Muscle layer of duodenum (tissue), 2 donors: ENCODE results near the gene RAB4B.
A peak's percentile ranks its signal among the peaks of the same experiment; 100 is the strongest.

Source experiments
- H3K27ac ChIP-seq: one replicate; pipeline ENCODE4 v1.7.0; 2013; ENCODE audit warnings: mild to moderate bottlenecking, low read length
- H3K27me3 ChIP-seq: one replicate; pipeline ENCODE4 v1.7.0; 2013; ENCODE audit warnings: low read depth, mild to moderate bottlenecking, control low read depth, low read length
- H3K36me3 ChIP-seq, 2 donors: one replicate each; pipeline ENCODE4 v1.7.0; 2013; ENCODE audit warnings: low read length in 2 of 2, control low read depth in 1 of 2, mild to moderate bottlenecking in 1 of 2; ENCODE audit not compliant: insufficient read depth in 2 of 2, control insufficient read depth in 1 of 2
- H3K4me1 ChIP-seq, 2 donors: one replicate each; pipeline ENCODE4 v1.7.0; 2013; ENCODE audit warnings: low read length in 2 of 2, mild to moderate bottlenecking in 2 of 2, control low read depth in 1 of 2, moderate library complexity in 1 of 2; ENCODE audit not compliant: insufficient read depth in 2 of 2, control insufficient read depth in 1 of 2
- H3K4me3 ChIP-seq, 2 donors: one replicate each; pipeline ENCODE4 v1.7.0; 2013; ENCODE audit warnings: low read length in 2 of 2, low read depth in 1 of 2, mild to moderate bottlenecking in 1 of 2
- H3K9me3 ChIP-seq, 2 donors: one replicate each; pipeline ENCODE4 v1.7.0; 2013; ENCODE audit warnings: low read length in 2 of 2, control low read depth in 1 of 2, mild to moderate bottlenecking in 1 of 2; ENCODE audit not compliant: control insufficient read depth in 1 of 2
- donor health status: healthy.

The RAB4B gene

DNA sequence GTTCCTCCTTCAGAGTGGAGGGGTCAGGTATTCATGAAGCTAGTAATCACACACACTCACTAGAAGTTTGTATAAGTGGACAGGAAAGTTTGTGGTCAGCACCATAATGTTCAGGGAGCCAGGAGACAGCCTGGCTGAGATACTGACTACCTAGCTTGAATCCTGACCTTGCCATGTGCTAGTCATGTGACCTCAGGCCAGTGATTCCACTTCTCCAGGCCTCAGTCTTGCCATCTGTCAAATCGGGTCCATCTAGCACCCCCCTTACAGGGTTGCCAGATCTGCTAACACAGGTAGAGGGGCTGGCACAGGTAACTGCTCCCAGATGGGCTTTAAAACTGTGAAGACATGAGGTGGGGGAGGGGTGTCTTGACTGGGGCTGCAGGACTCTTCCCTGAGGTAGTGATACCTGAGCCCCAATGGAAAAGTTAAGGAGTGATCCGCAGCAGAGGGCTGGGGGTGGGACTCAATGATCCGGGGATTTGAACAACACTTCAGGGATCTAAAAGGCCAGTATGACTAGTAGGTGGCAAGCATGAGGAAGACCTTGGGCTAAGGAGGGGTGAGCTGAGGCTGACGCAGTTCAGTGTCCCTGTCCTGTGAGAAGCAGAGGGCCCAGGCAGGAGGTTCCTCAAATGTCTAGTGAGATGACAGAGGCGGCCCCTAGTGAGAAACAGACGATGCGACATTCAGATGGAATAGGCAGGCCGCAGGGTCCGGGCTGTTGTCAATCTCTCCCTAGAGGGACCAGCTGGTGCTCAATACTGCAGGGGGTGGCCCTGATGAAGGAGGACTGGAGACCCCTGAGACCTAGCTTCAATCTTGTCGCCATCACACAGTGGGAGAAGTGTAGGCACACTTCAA is 36.3 kb upstream of the RAB4B start:
- no peaks in the 10 kb centered on the region for H3K9me3 ChIP-seq
- H3K27ac ChIP-seq: no peak overlapping the region
- no peaks in the 10 kb centered on the region for H3K27me3 ChIP-seq
- H3K36me3 ChIP-seq: peaks cover 19 to 21% of the 10 kb centered on the region in 2 donors
- peaks cover 0 to 9% of the 10 kb centered on the region in 2 donors for H3K4me1 ChIP-seq
- no peak overlapping the region for H3K4me3 ChIP-seq

DNA sequence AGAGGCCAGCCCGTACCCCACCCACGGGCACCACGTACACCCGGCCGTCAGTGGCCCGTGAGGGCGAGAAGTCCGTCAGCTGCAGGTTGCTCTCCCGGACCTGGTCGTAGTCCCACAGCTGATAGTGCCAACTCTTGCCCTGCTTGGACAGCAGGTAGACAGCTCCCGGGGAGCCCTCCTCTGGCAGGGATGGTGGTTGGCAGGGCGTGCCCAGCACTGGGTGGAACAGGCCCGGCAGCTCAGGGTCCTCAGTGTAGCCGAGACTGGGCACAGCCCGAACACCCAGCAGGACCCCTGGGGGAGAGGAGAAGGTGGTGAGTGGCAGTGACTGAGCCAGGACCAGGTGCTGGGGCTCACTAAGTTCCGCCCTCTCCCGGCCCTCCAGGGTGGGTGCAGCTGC is 35.6 kb upstream of the RAB4B start:
- H3K4me3 ChIP-seq: no peak overlapping the region
- H3K27ac ChIP-seq: no peak overlapping the region
- H3K9me3 ChIP-seq: no peaks in the 10 kb centered on the region
- peaks cover 0 to 9% of the 10 kb centered on the region in 2 donors for H3K4me1 ChIP-seq
- no peaks in the 10 kb centered on the region for H3K27me3 ChIP-seq
- peaks cover 12 to 13% of the 10 kb centered on the region in 2 donors for H3K36me3 ChIP-seq

DNA sequence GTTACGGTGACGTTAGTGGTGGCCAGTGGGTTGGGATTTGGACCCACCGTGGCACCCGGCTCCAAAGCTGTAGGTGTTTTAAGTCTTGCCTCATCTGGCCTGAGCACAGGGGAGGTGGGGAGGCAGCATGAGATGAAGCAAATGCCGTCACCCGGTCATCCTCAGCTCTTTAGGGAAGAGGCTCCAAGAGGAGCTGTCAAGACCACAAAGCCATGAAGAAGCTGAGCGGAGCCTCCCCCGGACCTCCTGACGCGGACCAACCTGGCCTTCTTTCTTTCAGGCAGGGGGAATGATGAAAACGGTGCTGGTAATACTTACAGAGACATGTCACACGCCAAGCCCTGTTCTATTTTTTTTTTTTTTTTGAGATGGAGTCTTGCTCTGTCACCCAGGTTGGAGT is 35.2 kb upstream of the RAB4B start:
- Histone ChIP-seq H3K27me3 (no peaks in the 10 kb centered on the region), H3K4me3 (no peak overlapping the region), H3K27ac (no peak overlapping the region), H3K36me3 (peaks cover 10% of the 10 kb centered on the region in 2 donors), H3K4me1 (peaks cover 0 to 9% of the 10 kb centered on the region in 2 donors), H3K9me3 (no peaks in the 10 kb centered on the region)

DNA sequence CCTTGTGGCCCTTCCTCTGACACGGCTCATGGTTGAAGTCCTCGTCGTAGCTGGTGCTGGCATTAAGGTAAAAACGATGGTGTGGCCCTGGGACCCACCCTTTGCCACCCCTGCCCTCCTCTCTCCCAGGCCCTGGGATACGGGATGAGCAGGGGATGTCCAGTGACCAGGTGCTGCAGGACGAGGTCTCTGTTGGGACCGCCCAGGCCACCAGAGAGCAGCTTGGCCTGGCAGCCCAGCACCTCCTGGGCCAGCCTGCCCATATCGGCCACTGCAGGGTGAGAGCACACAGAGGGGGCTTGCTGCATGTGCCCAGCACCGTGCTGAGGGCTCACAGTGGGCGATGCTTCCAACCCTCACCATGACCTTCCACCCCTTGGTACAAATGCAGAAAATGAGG is 34.1 kb upstream of the RAB4B start:
- H3K9me3 ChIP-seq: no peaks in the 10 kb centered on the region
- H3K27ac ChIP-seq: no peak overlapping the region
- no peaks in the 10 kb centered on the region for H3K27me3 ChIP-seq
- H3K36me3 ChIP-seq: peaks cover 9 to 10% of the 10 kb centered on the region in 2 donors
- no peak overlapping the region for H3K4me3 ChIP-seq
- peaks cover 0 to 12% of the 10 kb centered on the region in 2 donors for H3K4me1 ChIP-seq

DNA sequence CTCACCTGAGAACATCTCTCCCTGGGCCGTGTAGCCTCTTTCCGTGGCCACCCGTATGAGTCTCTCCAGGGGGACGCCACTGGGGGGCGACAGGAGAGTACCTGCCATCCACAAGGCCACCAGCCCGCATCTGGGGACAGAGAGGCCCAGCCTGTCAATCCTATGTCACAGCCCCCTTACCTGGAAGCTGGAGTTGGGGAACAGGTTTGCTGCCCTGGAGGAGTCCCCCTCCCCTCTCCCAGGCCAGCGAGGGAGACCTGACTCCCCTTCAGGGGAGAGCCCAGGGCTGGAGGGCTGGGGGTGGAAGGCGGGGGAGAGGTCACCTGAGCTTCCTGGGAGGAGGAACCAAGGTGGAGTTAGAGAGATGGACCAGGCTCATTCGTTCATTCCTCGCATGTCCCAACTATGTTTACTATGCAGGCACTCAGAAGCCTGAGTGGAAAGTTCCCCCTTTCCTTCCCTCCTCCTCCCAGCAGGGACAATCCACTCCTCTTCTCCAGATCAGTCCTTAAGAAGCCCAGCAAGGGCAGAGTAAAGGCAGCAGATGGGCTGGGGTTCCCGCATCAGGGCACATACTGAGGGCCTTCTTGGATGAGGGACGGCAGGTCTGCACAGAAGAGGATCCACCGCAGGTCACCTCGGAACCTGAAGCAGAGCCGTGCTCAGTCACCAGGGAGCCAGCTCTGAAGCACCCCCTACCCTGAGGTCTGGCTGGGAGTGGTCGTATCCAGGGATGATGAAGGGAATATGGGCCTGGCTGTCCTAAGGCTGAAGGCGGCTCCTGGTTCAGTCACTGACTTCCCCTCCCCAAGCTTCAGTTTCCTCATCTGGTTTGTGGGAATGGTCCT is 33.3 kb upstream of the RAB4B start:
- no peak overlapping the region for H3K4me3 ChIP-seq
- H3K27ac ChIP-seq: no peak overlapping the region

DNA sequence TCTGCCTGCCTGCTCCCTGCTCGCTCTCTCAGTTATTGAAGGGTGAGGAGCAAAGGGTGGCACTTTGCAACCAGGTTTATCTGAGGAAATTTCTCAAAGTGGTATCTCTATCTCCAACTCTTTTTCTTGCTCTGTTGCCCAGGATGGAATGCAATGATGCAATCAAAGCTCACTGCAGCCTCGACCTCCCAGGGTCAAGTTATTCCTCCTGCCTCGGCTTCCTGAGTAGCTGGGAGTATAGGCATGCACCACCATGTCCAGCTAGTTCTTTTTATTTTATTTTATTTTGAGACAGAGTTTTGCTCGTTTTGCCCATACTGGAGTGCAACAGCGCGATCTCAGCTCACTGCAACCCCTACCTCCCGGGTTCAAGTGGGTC is 32.7 kb upstream of the RAB4B start:
- H3K4me1 ChIP-seq: peaks cover 8 to 19% of the 10 kb centered on the region in 2 donors
- no peak overlapping the region for H3K27ac ChIP-seq
- no peaks in the 10 kb centered on the region for H3K36me3 ChIP-seq
- H3K9me3 ChIP-seq: no peaks in the 10 kb centered on the region
- H3K4me3 ChIP-seq: no peak overlapping the region
- no peaks in the 10 kb centered on the region for H3K27me3 ChIP-seq

More for the DNA sequence above, 33.3 kb upstream of the RAB4B start:
- H3K4me1 ChIP-seq: peaks cover 5 to 19% of the 10 kb centered on the region in 2 donors
- H3K9me3 ChIP-seq: no peaks in the 10 kb centered on the region
- peaks cover under 1 to 5% of the 10 kb centered on the region in 2 donors for H3K36me3 ChIP-seq
- no peaks in the 10 kb centered on the region for H3K27me3 ChIP-seq

DNA sequence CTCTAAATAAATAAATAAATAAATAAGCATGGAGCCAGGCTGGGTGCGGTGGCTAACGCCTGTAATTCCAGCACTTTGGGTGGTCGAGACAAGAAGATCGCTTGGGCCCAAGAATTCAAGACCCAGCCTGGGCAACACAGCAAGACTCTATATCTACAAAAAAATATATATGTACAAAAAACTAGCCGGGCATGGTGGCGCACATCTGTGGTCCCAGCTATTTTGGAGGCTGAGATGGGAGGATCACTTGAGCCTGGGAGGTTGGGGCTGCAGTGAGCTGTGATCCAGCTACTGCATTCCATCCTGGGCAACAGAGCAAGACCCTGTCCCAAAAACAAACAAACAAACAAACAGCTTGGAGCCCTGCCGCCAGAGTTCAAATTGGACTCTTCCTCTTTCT is 30.5 kb upstream of the RAB4B start:
- Histone ChIP-seq H3K4me1 (peaks cover 8 to 19% of the 10 kb centered on the region in 2 donors), H3K4me3 (no peak overlapping the region), H3K27me3 (no peaks in the 10 kb centered on the region), H3K27ac (no peak overlapping the region), H3K36me3 (peaks cover 0 to 4% of the 10 kb centered on the region in 2 donors), H3K9me3 (no peaks in the 10 kb centered on the region)

DNA sequence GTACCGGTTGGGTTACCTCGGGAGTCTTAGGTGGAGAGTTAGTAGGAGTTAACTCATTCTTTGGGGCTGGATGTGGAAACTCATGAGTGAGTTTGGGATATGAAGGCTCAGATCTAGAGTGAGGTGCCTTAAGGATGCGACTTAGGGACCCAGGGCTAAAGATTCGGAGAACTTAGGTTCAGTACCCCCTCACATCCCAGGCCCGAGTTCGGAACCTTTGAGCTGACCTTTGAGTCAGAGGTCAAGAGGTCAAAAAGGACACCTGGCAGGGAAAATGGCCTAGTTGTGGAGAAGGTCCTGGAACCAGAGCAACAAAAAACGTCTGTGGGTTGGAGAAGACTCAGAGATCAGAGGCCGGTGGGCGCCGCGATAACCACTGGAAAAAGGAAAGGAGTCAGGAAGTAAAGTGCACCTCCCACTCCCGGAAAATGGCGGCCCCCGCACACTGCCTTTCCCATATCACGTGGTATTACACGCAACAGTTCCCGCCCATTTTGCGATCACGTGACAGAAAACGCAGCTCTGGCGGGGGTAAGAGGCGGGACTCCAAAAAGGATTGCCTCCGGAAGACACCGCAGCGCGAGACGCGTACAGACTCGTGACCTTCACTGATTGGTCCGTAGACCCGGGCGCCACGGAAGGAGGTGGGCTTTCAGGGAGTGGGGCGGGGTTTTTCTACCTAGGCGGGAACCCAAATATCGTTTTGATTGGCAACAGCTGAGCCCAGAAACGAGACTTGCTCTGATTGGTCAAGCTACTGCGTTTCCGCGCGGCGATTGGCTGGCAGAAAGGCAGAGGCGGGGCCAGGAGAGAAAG is 27.8 kb upstream of the RAB4B start, which contains the start of gene ACTMAP:
Gene ACTMAP, minus strand, starts transcription at position 420 of the 816 bp plus-strand sequence. CDS start 674 bp downstream, outside the sequence.
- Histone ChIP-seq H3K36me3 (peaks cover 0 to 4% of the 10 kb centered on the region in 2 donors), H3K9me3 (no peaks in the 10 kb centered on the region), H3K4me3 (peak within 1 kb of the TSS; percentile 68 to 100), H3K27ac (peak within 1 kb of the TSS; percentile 100), H3K4me1 (peaks cover 8 to 36% of the 10 kb centered on the region in 2 donors), H3K27me3 (no peaks in the 10 kb centered on the region)

DNA sequence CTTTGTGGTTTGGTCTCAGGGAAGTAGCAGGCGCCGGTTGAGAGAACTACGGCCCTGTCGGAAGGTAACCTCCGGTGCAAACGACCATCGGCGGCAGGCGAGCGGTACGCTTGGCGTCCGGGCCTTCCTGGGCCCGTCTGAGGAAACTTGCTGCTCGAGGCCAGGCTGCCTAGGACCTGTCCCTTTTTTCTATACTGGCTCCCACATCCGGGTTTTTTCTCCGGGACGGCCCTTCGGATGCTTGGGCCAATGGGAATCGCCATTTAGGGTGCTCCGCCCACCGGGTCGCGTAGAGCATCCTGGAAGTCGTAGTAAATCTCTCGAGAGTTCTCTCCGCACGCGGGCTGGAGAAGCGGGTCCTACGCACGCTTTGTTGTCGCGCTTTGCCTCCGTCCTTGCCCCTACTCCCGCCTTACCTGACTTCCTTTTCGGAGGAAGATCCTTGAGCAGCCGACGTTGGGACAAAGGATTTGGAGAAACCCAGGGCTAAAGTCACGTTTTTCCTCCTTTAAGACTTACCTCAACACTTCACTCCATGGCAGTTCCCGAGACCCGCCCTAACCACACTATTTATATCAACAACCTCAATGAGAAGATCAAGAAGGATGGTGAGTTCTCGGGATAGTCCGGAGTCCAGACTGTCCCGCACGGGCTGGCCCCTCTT is 27.0 kb upstream of the RAB4B start, which contains the start of gene SNRPA:
Gene SNRPA, plus strand, starts transcription at position 330 of the 664 bp plus-strand sequence. Its CDS starts 206 bp downstream, at position 536.
- Histone ChIP-seq H3K4me1 (peaks cover 12 to 40% of the 10 kb centered on the region in 2 donors), H3K9me3 (no peaks in the 10 kb centered on the region), H3K4me3 (peak within 1 kb of the TSS; percentile 68 to 100)

DNA sequence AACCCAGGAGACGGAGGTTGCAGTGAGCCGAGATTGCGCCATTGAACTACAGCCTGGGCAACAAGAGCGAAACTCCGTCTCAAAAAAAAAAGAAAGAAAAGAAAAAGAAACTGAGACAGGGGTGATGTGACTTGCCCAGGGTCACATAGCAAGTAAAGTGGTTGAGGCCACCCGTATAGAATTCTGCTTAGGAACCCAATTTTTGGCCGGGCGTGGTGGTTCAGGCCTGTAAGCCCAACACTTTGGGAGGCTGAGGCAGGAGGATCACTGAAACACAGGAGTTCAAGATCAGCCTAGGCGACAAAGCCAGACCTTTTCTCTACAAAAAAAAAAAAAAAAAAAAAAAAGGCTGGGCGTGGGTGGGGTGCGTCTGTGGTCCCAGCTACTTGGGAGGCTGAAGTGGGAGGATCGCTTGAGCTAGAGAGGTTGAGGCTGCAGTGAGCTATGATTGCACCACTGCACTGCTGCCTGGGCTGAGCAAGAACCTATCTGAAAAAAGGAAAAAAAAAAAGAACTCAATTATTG is 25.7 kb upstream of the RAB4B start:
- peak overlapping the region; percentile 18 for H3K27ac ChIP-seq
- H3K9me3 ChIP-seq: no peaks in the 10 kb centered on the region
- peaks cover 12 to 49% of the 10 kb centered on the region in 2 donors for H3K4me1 ChIP-seq
- no peaks in the 10 kb centered on the region for H3K27me3 ChIP-seq
- H3K36me3 ChIP-seq: peaks cover 16 to 18% of the 10 kb centered on the region in 2 donors
- H3K4me3 ChIP-seq: peak overlapping the region; percentile 68 to 100

More for the DNA sequence above, 27.0 kb upstream of the RAB4B start, which contains the start of gene SNRPA:
- H3K27ac ChIP-seq: peak within 1 kb of the TSS; percentile 100
- peaks cover 7 to 8% of the 10 kb centered on the region in 2 donors for H3K36me3 ChIP-seq
- H3K27me3 ChIP-seq: no peaks in the 10 kb centered on the region
